Thyroid gland (tissue), 4 donors: ENCODE results near the gene GRIP2. TPM values are rescaled to one million over a fixed set of nuclear protein-coding genes. Genes with fewer than 3 reads are reported as not detected.

Experiments used
- DNase-seq, 2 donors: peaks; one replicate each; pipeline ENCODE4 v3.0.0-alpha.2; 2019
- H3K27ac ChIP-seq, 3 donors: fragments of 200-600 bp; sonication (generic); 1 replicate in 2 of 3; 2 replicates in 1 of 3; pipeline ENCODE4 v1.5.1; 2016 to 2019; ENCODE audit warnings: mild to moderate bottlenecking in 1 of 3, moderate library complexity in 1 of 3
- H3K27me3 ChIP-seq: fragments of 200-600 bp; sonication (generic); one replicate; pipeline ENCODE4 v1.5.1; 2019
- H3K36me3 ChIP-seq, 2 donors: fragments of 200-600 bp; sonication (generic); one replicate each; pipeline ENCODE4 v1.5.1; 2016 to 2019
- H3K4me1 ChIP-seq, 2 donors: fragments of 200-600 bp; sonication (generic); one replicate each; pipeline ENCODE4 v1.5.1; 2017 to 2019
- H3K4me3 ChIP-seq, 3 donors: fragments of 200-600 bp; sonication (generic); replicated peaks in 1 of 3; 1 replicate in 2 of 3; 2 replicates in 1 of 3; pipeline ENCODE4 v1.5.1; 2016; ENCODE audit warnings: mild to moderate bottlenecking in 1 of 3
- H3K9me3 ChIP-seq: fragments of 200-600 bp; sonication (generic); one replicate; pipeline ENCODE4 v1.5.1; 2017
- POLR2A ChIP-seq, 2 donors: fragments of 450-650 bp; IDR thresholded peaks; one replicate each; pipeline ENCODE4 v1.6.1; 2017; ENCODE audit warnings: antibody characterized with exemption in 2 of 2, mild to moderate bottlenecking in 2 of 2, moderate library complexity in 1 of 2
- WGBS, 2 donors: methylation state at CpG; one replicate each; pipeline ENCODE4 v1.1.5; 2017; 5-methylcytosine and 5-hydroxymethylcytosine counted together
- intact Hi-C: fragments of 100-400 bp; cut with DNase I; formaldehyde crosslinking; loops from one replicate; pipeline ENCODE4 v1.15.1; 2023
- total RNA-seq, 4 donors: library from RNA; depleted of rRNA; stranded (reverse); fragments of >200 nt; gene quantifications; one replicate each; pipeline ENCODE4 v1.2.3, GENCODE V29; 2016
- TF ChIP-seq, protein P1 (sequence below), 6 experiments: fragments of 200-600 bp in 3 of 6; fragments of 450-650 bp in 3 of 6; sonication (generic) in 3 of 6; IDR thresholded peaks; one replicate each; pipeline ENCODE4 v1.5.1; 2016 to 2019; ENCODE audit warnings: antibody characterized with exemption in 6 of 6, mild to moderate bottlenecking in 2 of 6, inconsistent platforms in 1 of 6, moderate library complexity in 1 of 6

The GRIP2 gene
- total RNA-seq, 4 donors from 2014 or later: 0.22 to 0.44 (median 0.39) TPM

DNA sequence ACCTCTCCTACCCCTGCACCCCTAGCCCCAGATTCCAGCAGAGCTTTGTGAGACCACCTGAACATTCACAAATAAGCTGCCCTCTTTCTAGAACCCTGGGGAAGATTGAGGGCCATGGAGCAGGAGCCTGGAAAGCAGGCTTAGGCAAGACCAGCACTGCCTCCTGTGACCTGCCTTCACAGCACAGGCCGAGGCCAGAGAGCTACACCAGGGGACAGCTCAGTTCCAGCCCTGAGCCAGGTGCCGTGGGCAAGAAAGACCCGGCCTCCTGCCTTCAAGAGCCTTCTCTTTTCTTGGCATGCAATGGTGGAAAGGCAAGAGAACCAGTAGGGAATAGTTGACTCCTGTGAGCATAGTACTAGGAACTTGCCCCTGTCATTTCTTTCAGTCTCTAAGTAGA, 89.6 kb downstream of the GRIP2 start:
- Histone ChIP-seq H3K4me3 (no peak overlapping the region), H3K9me3 (no peaks in the 10 kb centered on the region), H3K27ac (no peak overlapping the region), H3K27me3 (no peaks in the 10 kb centered on the region), H3K4me1 (peaks cover 41 to 53% of the 10 kb centered on the region in 2 donors), H3K36me3 (peaks cover 19 to 28% of the 10 kb centered on the region in 2 donors)
- WGBS, 2 donors: 100% methylated on average over 3 of the region's 3 CpGs
- TF ChIP-seq POLR2A (IDR thresholded peaks at IDR 0.05): no peak
- TF ChIP-seq, protein P1, sequence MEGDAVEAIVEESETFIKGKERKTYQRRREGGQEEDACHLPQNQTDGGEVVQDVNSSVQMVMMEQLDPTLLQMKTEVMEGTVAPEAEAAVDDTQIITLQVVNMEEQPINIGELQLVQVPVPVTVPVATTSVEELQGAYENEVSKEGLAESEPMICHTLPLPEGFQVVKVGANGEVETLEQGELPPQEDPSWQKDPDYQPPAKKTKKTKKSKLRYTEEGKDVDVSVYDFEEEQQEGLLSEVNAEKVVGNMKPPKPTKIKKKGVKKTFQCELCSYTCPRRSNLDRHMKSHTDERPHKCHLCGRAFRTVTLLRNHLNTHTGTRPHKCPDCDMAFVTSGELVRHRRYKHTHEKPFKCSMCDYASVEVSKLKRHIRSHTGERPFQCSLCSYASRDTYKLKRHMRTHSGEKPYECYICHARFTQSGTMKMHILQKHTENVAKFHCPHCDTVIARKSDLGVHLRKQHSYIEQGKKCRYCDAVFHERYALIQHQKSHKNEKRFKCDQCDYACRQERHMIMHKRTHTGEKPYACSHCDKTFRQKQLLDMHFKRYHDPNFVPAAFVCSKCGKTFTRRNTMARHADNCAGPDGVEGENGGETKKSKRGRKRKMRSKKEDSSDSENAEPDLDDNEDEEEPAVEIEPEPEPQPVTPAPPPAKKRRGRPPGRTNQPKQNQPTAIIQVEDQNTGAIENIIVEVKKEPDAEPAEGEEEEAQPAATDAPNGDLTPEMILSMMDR (IDR thresholded peaks at IDR 0.05): no peak
- DNase-seq: no peak
- intact Hi-C loops: no loop called here

DNA sequence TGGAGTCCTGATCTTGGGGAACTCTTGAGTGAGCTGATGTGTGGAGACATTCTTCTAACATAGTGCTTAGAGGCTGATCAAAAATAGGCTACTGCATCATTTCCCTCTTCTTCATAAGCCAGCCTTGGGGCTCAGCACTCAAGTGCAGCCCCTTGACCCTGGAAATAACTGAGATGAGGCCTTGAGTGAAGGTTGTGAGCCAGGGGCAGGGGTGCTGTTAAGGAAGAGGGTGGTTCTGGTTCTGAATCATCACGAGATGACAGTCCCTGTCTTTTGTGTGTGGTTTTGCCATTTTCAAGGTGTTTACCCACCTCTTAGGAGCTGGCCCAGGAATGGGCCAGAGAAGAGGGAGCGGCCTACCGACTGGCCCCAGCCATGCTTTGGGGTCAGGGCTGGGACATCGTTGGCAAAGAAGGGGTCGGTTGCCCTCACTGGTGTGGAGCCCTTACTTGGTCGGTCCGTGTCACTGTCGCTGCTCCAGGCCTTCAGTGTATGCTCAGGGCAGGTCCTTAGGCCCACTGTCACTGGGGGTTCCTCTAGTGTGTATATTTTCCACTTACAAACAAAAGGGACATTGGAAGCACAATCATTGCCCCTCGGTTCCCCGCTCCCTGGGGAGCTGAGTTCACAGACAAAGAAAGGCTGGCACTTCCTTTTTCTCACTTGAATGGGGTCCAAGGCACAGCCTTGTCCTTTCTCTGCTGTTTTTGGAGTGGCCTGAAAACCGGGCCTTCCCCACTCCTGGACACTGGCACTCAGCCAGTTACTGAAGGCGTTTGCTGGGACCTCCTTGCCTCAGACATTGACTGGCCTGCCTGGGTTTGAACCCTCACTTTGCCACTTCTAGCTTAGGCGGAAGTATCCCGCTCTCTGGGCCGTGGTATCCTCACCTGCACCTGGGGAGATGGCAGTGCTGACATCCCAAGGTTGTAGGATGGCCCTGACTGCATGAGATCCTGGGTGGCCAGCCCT, 91.1 kb downstream of the GRIP2 start:
- TF ChIP-seq POLR2A (IDR thresholded peaks at IDR 0.05): no peak
- TF ChIP-seq, protein P1 (IDR thresholded peaks at IDR 0.05): no peak
- intact Hi-C loops: no loop called here
- H3K4me1 ChIP-seq: peaks cover 27 to 39% of the 10 kb centered on the region in 2 donors
- H3K27ac ChIP-seq: peak overlapping the region; percentile 13 to 38 (median 21)
- WGBS, 2 donors: 65 to 70% methylated on average over 9 to 15 of the region's 15 CpGs
- no peaks in the 10 kb centered on the region for H3K9me3 ChIP-seq
- peak; percentile 60 to 68 for DNase-seq
- H3K4me3 ChIP-seq: no peak overlapping the region
- H3K36me3 ChIP-seq: peaks cover 21 to 30% of the 10 kb centered on the region in 2 donors
- no peaks in the 10 kb centered on the region for H3K27me3 ChIP-seq

DNA sequence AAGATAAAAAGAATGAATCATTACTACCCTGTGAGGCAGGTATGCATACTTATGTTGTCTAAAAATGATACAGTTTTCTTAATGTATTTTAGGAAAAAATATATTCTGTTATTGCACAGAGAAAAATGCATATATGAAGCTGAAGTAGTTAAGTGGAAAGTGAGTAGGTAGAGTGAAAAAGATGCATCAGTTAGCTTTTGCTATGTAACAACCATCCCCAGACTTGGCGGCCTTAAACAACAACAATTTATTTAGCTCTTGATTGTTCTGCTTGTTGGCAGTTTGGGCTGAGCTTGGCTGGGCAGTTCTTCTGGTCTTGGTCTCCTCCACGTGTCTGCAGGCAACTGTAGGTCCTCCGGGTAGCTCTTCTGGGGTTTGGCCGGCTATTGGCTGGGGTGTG, 92.1 kb downstream of the GRIP2 start:
- peaks cover 26 to 30% of the 10 kb centered on the region in 2 donors for H3K36me3 ChIP-seq
- 98 to 100% methylated on average over 4 of the region's 4 CpGs for WGBS, 2 donors

DNA sequence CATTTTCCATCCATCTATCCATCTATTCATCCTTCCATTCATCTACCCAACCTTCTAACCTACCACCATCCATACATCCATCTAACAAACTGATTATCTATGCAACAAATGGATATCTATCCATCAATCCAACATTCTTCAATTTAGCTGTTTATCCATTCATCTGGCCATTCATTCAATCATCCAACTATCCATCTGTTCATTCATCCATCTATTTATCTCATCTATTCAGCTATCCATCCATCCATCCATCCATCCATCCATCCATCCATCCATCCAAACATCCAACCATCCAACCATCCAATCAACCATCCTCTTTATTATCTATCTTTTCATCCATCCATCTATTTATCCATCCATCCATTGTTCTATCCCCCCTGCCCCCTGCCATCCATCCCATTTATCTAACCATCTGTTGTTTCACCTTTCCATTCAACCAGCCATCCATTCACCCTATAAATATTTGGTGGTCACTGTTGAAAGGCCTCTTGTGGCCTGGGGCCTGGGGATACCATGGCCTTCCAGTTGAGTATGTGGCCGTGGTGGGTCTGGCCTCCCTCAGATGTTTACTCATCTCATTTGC, 93.1 kb downstream of the GRIP2 start:
- peaks cover 7 to 19% of the 10 kb centered on the region in 2 donors for H3K4me1 ChIP-seq

More for the DNA sequence above, 92.1 kb downstream of the GRIP2 start:
- Histone ChIP-seq H3K4me3 (no peak overlapping the region), H3K27ac (peak overlapping the region in 1 of 3 donors; percentile 38), H3K9me3 (no peaks in the 10 kb centered on the region), H3K4me1 (peaks cover 17 to 29% of the 10 kb centered on the region in 2 donors), H3K27me3 (no peaks in the 10 kb centered on the region)
- intact Hi-C loops: no loop called here
- no peak for TF ChIP-seq POLR2A (IDR thresholded peaks at IDR 0.05)
- TF ChIP-seq, protein P1 (IDR thresholded peaks at IDR 0.05): no peak
- no peak for DNase-seq

More for the DNA sequence above, 93.1 kb downstream of the GRIP2 start:
- intact Hi-C loops: no loop called here
- DNase-seq: no peak
- H3K36me3 ChIP-seq: peaks cover 26 to 30% of the 10 kb centered on the region in 2 donors
- H3K4me3 ChIP-seq: no peak overlapping the region
- no peak overlapping the region for H3K27ac ChIP-seq
- H3K27me3 ChIP-seq: no peaks in the 10 kb centered on the region
- 100% methylated on average over 1 of the region's 1 CpG for WGBS, 2 donors
- no peaks in the 10 kb centered on the region for H3K9me3 ChIP-seq
- TF ChIP-seq, protein P1 (IDR thresholded peaks at IDR 0.05): no peak
- no peak for TF ChIP-seq POLR2A (IDR thresholded peaks at IDR 0.05)
